ACC112 (cell line): ENCODE results near the gene DLEC1.
"Not testable (repeated sequence)": the region's sequence is repeated elsewhere in the genome, so short reads cannot be mapped to it uniquely, and the experiment has no call there.

Source experiments
- H2AFZ ChIP-seq: fragments of 200-600 bp; sonication (generic); one replicate; pipeline ENCODE4 v1.6.0; 2017; ENCODE audit warnings: antibody characterized with exemption, low read length; ENCODE audit not compliant: unreplicated experiment
- H3K27ac ChIP-seq: fragments of 200-600 bp; sonication (generic); 2 replicates; pipeline ENCODE4 v1.5.1; 2014; ENCODE audit warnings: low read depth, mild to moderate bottlenecking, antibody characterized with exemption, low read length, moderate library complexity
- H3K27me3 ChIP-seq: fragments of 200-600 bp; sonication (generic); 2 replicates; pipeline ENCODE4 v1.6.1; 2014; ENCODE audit warnings: mild to moderate bottlenecking, antibody characterized with exemption, low read length, moderate library complexity, mixed read lengths; ENCODE audit not compliant: insufficient read depth
- H3K36me3 ChIP-seq: fragments of 200-600 bp; sonication (generic); 2 replicates; pipeline ENCODE4 v1.6.1; 2016; ENCODE audit warnings: mild to moderate bottlenecking, antibody characterized with exemption, low read length, moderate library complexity, mixed read lengths; ENCODE audit not compliant: insufficient read depth
- H3K4me1 ChIP-seq: fragments of 200-600 bp; sonication (generic); one replicate; pipeline ENCODE4 v1.6.1; 2016; ENCODE audit warnings: low read length, mixed read lengths; ENCODE audit not compliant: insufficient read depth, unreplicated experiment, control insufficient read depth
- H3K4me3 ChIP-seq: fragments of 200-600 bp; sonication (generic); 2 replicates; pipeline ENCODE4 v1.5.1; 2014; ENCODE audit warnings: mild to moderate bottlenecking, low read depth, low read length
- H3K79me2 ChIP-seq: fragments of 200-600 bp; sonication (generic); one replicate; pipeline ENCODE4 v1.6.0; 2016; ENCODE audit warnings: low read length; ENCODE audit not compliant: control insufficient read depth, unreplicated experiment, insufficient read depth

The DLEC1 gene

GRCh38 chr3:38127611-38128302 is 88.7 kb downstream of the DLEC1 start:
- Histone ChIP-seq H3K4me3 (no peak overlapping the region), H3K36me3 (peaks cover 15% of the 10 kb centered on the region; the same call in 1 of the 2 replicates), H3K79me2 (peaks cover 3% of the 10 kb centered on the region), H3K4me1 (no peaks in the 10 kb centered on the region), H3K27me3 (no peaks in the 10 kb centered on the region), H3K27ac (no peak overlapping the region), H2AFZ (no peak overlapping the region)

DNA sequence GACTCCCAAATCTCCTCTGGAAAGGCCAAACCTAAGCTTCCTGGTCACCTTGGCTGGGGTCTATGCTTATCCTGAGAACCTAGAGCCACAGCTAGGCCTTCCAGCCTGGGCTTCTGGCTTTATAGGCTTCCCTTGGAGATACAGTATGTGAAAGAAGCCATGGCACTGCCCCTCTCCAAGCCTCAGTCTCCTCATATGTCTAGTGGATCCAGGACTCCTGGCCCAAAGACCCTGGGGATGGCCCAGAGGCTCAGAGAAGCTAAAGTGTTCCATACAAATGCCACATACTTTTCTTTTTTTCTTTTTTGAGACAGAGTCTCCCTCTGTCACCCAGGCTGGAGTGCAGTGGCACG is 89.3 kb downstream of the DLEC1 start:
- Histone ChIP-seq H3K4me1 (peaks cover 4% of the 10 kb centered on the region), H3K4me3 (no peak overlapping the region), H3K36me3 (peaks cover 15% of the 10 kb centered on the region; the same call in 1 of the 2 replicates), H3K79me2 (peaks cover 3% of the 10 kb centered on the region), H3K27ac (no peak overlapping the region), H3K27me3 (no peaks in the 10 kb centered on the region), H2AFZ (no peak overlapping the region)

DNA sequence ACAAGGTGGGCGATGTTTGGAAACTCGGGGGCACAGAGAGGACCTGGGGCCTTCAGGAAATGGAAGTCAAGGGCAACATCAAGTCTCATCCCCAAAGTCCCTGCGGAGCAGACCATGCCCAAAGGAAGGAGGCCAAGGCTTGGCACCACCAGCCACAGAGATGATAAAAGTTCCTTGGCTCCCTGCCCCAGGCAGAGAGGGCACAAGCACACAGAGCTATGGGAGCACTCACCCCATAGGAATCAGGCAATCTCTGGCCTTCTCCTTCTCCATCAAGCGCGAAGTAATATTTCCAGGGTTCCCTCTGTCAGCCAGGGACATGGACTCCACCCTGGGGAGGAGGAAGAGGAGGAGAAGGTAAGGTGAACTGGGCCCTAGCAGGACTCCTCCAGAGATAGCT is 90.0 kb downstream of the DLEC1 start:
- Histone ChIP-seq H3K4me3 (no peak overlapping the region), H3K27ac (no peak overlapping the region), H3K36me3 (peaks cover 15% of the 10 kb centered on the region; the same call in 1 of the 2 replicates), H3K79me2 (peaks cover 3% of the 10 kb centered on the region), H2AFZ (no peak overlapping the region), H3K27me3 (no peaks in the 10 kb centered on the region), H3K4me1 (peaks cover 11% of the 10 kb centered on the region)

- Histone ChIP-seq H3K4me1 (peaks cover 13% of the 10 kb centered on the region), H2AFZ (no peak overlapping the region), H3K27me3 (no peaks in the 10 kb centered on the region), H3K36me3 (peaks cover 19% of the 10 kb centered on the region; the same call in 1 of the 2 replicates), H3K79me2 (peaks cover 7% of the 10 kb centered on the region), H3K27ac (no peak overlapping the region), H3K4me3 (no peak overlapping the region)
Measured at GRCh38 chr3:38130631-38131065, 91.6 kb downstream of the DLEC1 start.

- no peaks in the 10 kb centered on the region for H3K27me3 ChIP-seq
- H3K36me3 ChIP-seq = peaks cover 19% of the 10 kb centered on the region; the same call in 1 of the 2 replicates
- no peak overlapping the region for H3K4me3 ChIP-seq
Measured at GRCh38 chr3:38131621-38132369, 92.8 kb downstream of the DLEC1 start.

DNA sequence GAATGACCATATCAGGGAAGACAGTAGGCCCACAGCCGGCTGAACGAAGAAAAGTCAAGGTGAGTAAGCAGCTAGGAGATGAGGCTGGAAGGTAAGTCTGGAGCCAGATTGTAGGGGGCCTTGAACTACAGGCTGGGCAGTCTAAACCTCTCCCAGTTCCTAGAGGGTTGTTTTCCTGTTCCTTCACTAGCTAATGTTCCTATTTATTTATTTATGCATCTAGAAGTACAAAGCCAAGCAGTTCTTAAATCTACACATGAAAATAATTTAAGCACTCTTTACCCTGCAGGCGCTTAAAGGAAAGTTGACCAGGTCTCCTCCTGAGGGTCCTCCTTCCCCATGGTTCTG is 94.2 kb downstream of the DLEC1 start:
- Histone ChIP-seq H2AFZ (no peak overlapping the region), H3K79me2 (peaks cover 19% of the 10 kb centered on the region), H3K27ac (no peak overlapping the region), H3K4me1 (peaks cover 20% of the 10 kb centered on the region), H3K27me3 (no peaks in the 10 kb centered on the region), H3K4me3 (no peak overlapping the region), H3K36me3 (peaks cover 19% of the 10 kb centered on the region; the same call in 1 of the 2 replicates)

More at GRCh38 chr3:38131621-38132369, 92.8 kb downstream of the DLEC1 start:
- Histone ChIP-seq H3K79me2 (peaks cover 18% of the 10 kb centered on the region), H3K27ac (no peak overlapping the region), H2AFZ (no peak overlapping the region), H3K4me1 (peaks cover 13% of the 10 kb centered on the region)

GRCh38 chr3:38133557-38134405 is 94.8 kb downstream of the DLEC1 start:
- no peaks in the 10 kb centered on the region for H3K27me3 ChIP-seq
- no peak overlapping the region for H3K27ac ChIP-seq
- no peak overlapping the region for H3K4me3 ChIP-seq
- peaks cover 16% of the 10 kb centered on the region; the same call in 1 of the 2 replicates for H3K36me3 ChIP-seq
- no peak overlapping the region for H2AFZ ChIP-seq
- peaks cover 21% of the 10 kb centered on the region for H3K79me2 ChIP-seq
- H3K4me1 ChIP-seq = peaks cover 21% of the 10 kb centered on the region

DNA sequence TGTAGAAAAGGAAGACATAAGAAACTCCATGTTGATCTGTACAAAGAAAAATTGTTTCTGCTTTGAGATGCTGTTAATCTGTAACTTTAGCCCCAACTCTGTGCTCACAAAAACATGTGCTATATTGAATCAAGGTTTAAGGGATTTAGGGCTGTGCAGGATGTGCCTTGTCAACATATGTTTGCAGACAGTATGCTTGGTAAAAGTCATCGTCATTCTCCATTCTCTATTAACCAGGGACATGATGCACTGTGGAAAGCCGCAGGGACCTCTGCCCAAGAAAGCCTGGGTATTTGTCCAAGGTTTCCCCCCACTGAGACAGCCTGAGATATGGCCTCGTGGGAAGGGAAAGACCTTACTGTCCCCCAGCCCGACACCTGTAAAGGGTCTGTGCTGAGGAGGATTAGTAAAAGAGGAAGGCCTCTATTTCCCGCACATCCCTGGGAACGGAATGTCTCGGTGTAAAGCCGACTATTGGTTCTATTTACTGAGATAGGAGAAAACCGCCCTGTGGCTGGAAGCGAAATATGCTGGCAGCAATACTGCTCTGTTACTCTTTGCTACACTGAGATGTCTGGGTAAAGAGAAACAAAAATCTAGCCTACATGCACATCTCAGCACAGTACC is 95.6 kb downstream of the DLEC1 start:
- not testable (repeated sequence) for H2AFZ ChIP-seq, H3K27ac ChIP-seq, H3K4me3 ChIP-seq, H3K27me3 ChIP-seq
- peaks cover 23% of the 10 kb centered on the region for H3K4me1 ChIP-seq
- H3K79me2 ChIP-seq = peaks cover 29% of the 10 kb centered on the region
- peaks cover 12% of the 10 kb centered on the region; the same call in 1 of the 2 replicates for H3K36me3 ChIP-seq

GRCh38 chr3:38135621-38136277 is 96.7 kb downstream of the DLEC1 start:
- peaks cover 12% of the 10 kb centered on the region; the same call in 1 of the 2 replicates for H3K36me3 ChIP-seq
- peak overlapping the region; percentile 99 for H3K4me3 ChIP-seq
- not testable (repeated sequence) for H3K27ac ChIP-seq, H2AFZ ChIP-seq, H3K27me3 ChIP-seq
- H3K4me1 ChIP-seq = peaks cover 33% of the 10 kb centered on the region
- H3K79me2 ChIP-seq = peaks cover 39% of the 10 kb centered on the region
